ENCODE measurements around the gene RETREG1.
"Not testable (repeated sequence)": the region's sequence is repeated elsewhere in the genome, so short reads cannot be mapped to it uniquely, and the experiment has no call there.

RETREG1 gene

GRCh38 chr5:16615741-16616535 lies 859 bp downstream of the RETREG1 start:
- DNase-seq: peak; percentile 25

DNA sequence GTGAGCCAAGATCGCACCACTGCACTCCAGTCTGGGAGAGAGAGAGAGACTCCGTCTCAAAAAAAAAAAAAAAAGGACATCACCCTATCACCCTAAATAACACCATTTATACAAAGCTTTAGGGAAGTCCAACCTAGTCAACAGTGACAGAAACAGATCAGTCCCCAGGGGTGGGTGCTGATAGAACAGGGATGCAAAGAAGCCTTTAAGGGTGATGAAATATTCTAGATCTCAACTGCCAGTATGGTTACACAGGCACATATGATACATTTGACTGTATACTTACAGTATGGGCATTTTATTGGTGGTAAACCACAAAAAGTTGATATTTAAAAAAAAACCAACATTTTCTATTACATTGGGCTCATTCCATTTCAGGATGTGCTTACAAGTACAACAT lies 4.8 kb downstream of the RETREG1 start:
- DNase-seq: no peak

GRCh38 chr5:16610896-16611295 lies 5.9 kb downstream of the RETREG1 start:
- DNase-seq: not testable (repeated sequence)

GRCh38 chr5:16609412-16609811 lies 7.4 kb downstream of the RETREG1 start:
- DNase-seq: no peak

GRCh38 chr5:16606628-16607027 lies 10.2 kb downstream of the RETREG1 start:
- no peak for DNase-seq

DNA sequence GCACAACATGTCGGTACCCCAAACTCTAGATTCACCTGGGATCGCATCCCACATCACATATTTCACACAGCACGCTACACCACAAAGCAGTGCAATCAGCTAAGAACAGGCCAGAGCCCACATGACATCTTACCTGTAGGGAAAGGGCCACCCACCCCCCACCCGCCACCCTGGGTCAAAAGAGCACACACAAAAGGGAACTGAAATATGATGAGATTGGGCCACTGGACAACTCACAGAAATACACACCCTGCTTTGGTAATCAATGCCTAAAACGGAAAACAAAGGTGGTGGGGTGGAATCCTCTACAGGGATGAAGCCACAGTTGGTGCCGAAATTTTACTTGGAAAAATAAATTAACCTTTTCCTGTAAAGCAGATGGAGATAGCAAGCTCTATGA lies 13.1 kb downstream of the RETREG1 start:
- no peak for DNase-seq

- DNase-seq: no peak
Measured at GRCh38 chr5:16603295-16603694, 13.5 kb downstream of the RETREG1 start.

- DNase-seq: no peak
Measured at GRCh38 chr5:16602182-16602581, 14.6 kb downstream of the RETREG1 start.

GRCh38 chr5:16600946-16601345 lies 15.9 kb downstream of the RETREG1 start:
- no peak for DNase-seq

DNA sequence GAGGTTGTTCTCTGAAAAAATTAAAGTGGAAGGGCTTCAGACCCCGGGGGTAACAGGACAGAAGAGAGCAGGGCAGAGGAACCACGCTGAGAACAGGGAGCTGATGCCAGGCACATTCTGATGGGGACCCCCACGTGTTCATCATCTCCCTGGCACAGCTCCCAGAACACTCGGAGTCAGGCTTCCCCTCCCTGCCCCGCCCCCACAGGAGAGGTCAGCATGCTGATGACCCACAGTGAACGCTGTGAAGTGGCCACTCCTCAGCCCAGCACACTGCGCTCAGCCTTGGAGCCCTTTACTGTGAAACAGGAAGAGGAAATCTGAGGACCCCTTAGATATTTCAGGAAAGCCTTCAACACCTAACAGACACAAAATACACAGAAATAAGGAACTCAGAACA lies 16.4 kb downstream of the RETREG1 start:
- no peak for DNase-seq

DNA sequence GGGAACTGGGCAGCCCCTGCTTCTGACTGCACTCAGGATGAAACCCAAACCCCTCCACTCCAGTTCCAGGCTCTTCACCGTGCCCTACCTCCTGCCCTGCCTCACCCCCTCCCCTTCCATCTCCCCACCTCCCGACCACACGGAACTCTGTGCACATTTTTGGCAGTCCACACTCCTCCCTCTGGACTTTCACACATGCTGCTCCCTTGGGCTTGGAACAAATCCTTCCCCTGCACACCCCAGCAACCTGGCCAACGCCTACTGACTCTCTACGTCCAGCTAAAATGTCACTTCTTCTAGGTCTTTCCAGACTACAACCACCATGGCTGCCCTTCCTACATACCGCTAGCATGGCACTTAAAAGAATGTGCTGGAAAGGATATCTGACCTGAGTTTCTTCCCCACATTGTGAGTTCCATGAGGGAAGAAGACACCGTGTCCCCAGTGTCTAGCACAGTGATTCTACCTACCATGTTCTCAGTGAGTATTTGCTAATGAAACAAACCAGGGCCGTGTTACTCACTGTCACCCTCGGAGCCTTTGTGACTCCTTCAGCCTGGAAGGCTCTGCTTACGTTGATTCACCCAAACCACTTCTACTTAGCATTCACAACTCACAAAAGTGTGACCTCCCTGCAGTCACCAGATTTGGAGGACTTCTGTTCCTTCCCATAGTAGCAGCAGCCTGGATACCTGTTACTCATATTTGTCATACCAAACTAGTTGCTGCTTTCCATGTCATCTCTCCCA lies 18.7 kb downstream of the RETREG1 start:
- no peak for DNase-seq

DNA sequence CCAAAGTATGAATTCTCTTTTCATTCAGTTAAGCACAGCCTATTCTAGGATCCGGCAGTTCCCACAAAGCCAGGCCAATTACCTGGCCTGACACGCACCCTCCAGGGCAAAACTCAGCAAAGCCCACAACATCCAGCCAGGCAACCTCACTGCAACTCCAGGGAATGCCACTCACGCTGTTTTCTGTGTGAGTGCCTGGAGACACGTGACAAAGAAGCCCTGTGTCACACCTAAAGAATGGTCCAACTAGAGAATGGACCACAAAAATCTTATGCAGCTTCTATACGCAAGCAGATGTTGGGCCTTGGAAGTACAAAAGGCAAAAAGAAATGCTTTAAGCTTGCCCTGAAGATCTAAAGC lies 20.2 kb downstream of the RETREG1 start:
- no peak for DNase-seq

GRCh38 chr5:16595881-16596580 lies 20.8 kb downstream of the RETREG1 start:
- no peak for DNase-seq

DNA sequence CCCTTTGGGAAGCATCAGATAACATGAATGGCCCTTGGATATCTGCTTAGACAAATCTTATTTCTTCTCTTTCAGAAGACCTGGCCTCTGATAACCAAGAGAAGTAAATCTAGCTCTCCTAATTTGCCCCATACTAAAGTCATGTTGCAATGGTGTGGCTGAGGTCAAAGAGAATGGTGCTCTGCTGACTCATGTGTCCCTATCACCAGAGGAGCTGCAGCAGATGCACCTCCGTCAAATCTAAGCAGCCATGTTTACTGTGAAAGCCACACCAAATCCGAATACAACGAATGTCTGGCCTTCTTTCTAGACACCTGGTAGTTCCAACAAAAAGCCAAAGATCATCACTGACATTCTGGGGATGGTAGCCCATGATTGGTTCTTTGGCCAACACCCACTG lies 23.2 kb downstream of the RETREG1 start:
- no peak for DNase-seq

DNA sequence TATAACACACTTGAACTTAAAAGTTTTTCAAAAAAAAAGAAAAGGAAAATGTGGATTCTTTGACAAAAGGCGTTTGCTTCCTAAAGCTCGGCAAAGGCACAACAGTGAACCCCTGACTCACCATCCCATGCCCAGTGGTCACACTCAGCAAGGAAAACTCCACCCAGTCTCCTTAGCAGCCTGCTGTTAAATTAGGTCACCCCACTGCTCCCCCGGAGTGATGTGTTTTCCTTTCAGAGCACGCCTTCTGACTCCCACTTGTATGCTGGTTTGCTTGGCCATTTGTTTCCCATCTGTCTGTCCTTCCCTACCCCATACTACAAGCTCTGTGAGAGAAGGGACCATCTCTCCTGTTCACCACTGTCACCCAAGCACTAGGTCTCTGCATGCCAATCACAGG lies 23.8 kb downstream of the RETREG1 start:
- DNase-seq: peak; percentile 44

GRCh38 chr5:16592255-16592654 lies 24.5 kb downstream of the RETREG1 start:
- DNase-seq: no peak

DNA sequence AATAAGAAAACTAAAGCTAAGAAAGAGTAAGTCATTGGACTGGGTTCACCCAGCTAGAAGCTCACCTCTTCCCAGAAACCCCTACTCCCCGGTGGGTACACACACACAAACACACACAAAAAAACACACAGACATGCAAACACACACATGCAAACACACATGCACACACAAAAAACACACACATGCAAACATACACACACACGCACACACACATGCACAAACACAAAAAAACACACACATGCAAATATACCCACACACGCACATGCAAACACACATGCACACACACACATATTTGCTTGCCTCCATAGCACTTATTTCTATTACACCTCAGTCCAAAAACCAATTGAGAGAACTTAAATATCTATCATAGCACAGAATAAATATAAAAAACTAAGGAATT lies 26.1 kb downstream of the RETREG1 start:
- no peak for DNase-seq

GRCh38 chr5:16589658-16590057 lies 27.1 kb downstream of the RETREG1 start:
- DNase-seq: no peak

- peak; percentile 51 for DNase-seq
Measured at GRCh38 chr5:16588434-16589214, 28.2 kb downstream of the RETREG1 start.

DNA sequence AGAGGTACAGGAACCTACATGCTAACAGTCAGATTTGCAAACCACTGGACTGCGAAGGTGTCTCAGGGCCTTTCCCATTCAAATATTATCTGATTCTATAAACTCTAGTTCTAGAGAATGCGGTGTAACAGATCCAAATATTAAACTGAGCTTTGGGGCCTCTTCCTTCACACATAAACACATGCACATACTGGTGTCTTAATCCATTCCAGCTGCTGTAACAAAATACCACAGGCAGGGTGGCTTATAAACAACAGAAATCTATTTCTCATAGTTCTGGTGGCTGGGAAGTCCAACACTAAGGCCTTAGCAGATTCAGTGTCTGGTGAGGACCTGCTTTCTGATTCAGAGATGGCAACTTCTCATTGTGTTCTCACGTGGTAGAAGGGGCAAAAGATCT lies 30.2 kb downstream of the RETREG1 start:
- no peak for DNase-seq

- no peak for DNase-seq
Measured at GRCh38 chr5:16585041-16585667, 31.6 kb downstream of the RETREG1 start.

GRCh38 chr5:16582081-16582480 lies 34.7 kb downstream of the RETREG1 start:
- DNase-seq: no peak

DNA sequence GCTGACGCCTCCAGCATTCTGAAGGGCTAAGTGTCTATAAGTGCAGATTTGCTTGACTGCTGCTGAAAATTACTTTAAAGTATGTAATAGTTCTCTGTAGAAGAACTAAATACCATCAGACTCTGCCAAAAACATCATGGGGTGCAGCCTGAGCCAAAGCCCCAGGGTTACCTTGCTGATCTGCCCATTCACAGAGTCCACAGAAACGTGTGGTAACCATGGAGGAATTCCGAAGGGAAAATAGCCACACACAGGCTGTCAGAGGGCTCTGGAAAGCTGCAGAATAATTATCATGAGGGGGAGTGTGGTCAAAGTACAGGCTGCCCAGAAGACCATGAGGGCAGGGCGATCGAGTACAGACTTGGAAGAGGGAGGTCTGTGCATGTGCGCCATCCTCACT lies 36.4 kb downstream of the RETREG1 start:
- DNase-seq: no peak
